GM12874 (cell line): ENCODE results near the gene KLF6.

Experiments
- CTCF ChIP-seq: IDR thresholded peaks from 2 replicates; pipeline ENCODE4 v1.5.1; 2011; ENCODE audit warnings: low read depth, mild to moderate bottlenecking, control low read depth, low read length, moderate library complexity; ENCODE audit not compliant: insufficient read depth

Gene KLF6

GRCh38 chr10:3748484-3748883 lies 36.5 kb downstream of the KLF6 start:
- no peak for TF ChIP-seq CTCF

GRCh38 chr10:3747984-3748383 lies 37.0 kb downstream of the KLF6 start:
- TF ChIP-seq CTCF = no peak

- TF ChIP-seq CTCF = no peak
Observed at GRCh38 chr10:3747248-3747960, 37.6 kb downstream of the KLF6 start.

GRCh38 chr10:3746634-3747033 lies 38.4 kb downstream of the KLF6 start:
- no peak for TF ChIP-seq CTCF

GRCh38 chr10:3745521-3745920 lies 39.5 kb downstream of the KLF6 start:
- TF ChIP-seq CTCF = no peak

GRCh38 chr10:3741688-3742461 lies 43.1 kb downstream of the KLF6 start:
- TF ChIP-seq CTCF = no peak

- TF ChIP-seq CTCF = no peak
Observed at GRCh38 chr10:3740157-3740871, 44.7 kb downstream of the KLF6 start.
